Neuron (in vitro differentiated cells): Measurements from ENCODE around the gene REXO1.
"Not testable (repeated sequence)": the region's sequence is repeated elsewhere in the genome, so short reads cannot be mapped to it uniquely, and the experiment has no call there.

Experiments
- H2AFZ ChIP-seq: one replicate; pipeline ENCODE4 v1.6.1; 2013; ENCODE audit warnings: low read depth, mild to moderate bottlenecking, inconsistent platforms, low read length, moderate library complexity
- H3K27me3 ChIP-seq: one replicate; pipeline ENCODE4 v1.6.1; 2013; ENCODE audit warnings: low read length; ENCODE audit not compliant: insufficient read depth
- H3K36me3 ChIP-seq: one replicate; pipeline ENCODE4 v1.6.1; 2013; ENCODE audit warnings: low read length; ENCODE audit not compliant: insufficient read depth
- H3K4me1 ChIP-seq: one replicate; pipeline ENCODE4 v1.6.1; 2013; ENCODE audit warnings: low read length; ENCODE audit not compliant: insufficient read depth
- H3K4me3 ChIP-seq: 2 replicates; pipeline ENCODE4 v1.5.1; 2013; ENCODE audit warnings: mild to moderate bottlenecking, low read length, moderate library complexity
- H3K9me3 ChIP-seq: one replicate; pipeline ENCODE4 v1.6.1; 2013; ENCODE audit warnings: low read length

REXO1 gene, protein sequence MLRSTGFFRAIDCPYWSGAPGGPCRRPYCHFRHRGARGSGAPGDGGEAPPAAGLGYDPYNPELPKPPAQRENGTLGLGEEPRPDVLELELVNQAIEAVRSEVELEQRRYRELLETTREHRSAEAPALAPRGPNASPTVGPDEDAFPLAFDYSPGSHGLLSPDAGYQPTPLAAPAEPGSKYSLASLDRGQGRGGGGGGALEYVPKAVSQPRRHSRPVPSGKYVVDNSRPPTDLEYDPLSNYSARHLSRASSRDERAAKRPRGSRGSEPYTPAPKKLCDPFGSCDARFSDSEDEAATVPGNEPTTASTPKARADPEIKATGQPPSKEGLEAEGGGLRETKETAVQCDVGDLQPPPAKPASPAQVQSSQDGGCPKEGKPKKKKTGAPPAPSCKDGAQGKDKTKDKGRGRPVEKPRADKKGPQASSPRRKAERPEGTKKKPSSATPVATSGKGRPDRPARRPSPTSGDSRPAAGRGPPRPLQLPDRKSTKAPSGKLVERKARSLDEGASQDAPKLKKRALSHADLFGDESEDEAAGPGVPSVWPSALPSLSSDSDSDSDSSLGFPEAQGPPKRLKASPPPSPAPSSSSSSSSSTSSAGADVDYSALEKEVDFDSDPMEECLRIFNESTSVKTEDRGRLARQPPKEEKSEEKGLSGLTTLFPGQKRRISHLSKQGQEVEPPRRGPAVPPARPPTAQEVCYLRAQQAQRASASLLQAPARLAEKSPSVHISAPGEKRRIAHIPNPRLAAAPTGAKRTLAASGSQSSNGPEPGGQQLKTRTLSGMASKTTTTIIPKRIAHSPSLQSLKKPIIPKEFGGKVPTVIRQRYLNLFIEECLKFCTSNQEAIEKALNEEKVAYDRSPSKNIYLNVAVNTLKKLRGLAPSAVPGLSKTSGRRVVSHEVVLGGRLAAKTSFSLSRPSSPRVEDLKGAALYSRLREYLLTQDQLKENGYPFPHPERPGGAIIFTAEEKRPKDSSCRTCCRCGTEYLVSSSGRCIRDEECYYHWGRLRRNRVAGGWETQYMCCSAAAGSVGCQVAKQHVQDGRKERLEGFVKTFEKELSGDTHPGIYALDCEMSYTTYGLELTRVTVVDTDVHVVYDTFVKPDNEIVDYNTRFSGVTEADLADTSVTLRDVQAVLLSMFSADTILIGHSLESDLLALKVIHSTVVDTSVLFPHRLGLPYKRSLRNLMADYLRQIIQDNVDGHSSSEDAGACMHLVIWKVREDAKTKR

DNA sequence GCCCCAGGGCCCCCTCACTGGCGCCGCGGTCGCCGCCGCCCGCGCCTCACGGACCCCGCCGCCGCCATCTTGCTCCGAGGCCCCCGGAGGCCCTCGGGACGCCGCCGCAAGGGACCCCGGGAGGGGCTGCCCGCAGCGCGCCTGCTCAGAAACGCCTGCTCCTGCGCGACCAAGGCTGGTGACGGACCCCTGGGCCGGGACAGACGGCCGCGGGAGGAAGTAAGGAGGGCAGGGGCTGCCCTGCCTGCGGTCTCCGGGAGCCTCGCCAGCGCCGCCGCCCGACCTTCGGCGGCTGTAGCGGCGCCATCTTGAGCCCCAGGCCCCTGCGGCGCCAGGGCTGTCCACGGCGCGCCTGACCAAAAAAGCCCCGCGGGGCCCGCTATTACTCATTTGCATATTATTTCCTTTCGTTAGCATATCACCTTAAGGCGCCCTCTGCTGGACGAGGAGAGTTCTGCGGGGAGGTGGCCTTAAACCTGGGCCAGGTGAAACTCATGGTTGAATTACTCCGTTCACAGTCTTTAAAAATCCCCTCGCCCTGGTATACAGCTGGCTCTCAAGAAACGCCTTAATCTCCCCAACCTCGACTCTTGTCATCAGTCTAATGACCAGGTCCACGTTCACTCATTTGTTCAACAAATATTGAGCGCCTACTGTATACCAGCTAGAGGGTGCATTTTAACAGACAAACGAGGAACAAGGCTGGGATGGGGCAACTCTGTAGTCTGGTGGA is at the start of gene REXO1:
Gene REXO1, minus strand, starts transcription at position 85 of the 733 bp plus-strand sequence. CDS start 125 bp downstream, outside the sequence.
- Histone ChIP-seq H3K9me3 (no peaks in the 10 kb centered on the region), H3K36me3 (peaks cover 3% of the 10 kb centered on the region), H3K4me3 (peak within 1 kb of the TSS; percentile 83), H3K4me1 (peaks cover 20% of the 10 kb centered on the region), H3K27me3 (no peaks in the 10 kb centered on the region), H2AFZ (peak within 1 kb of the TSS; percentile 29)

DNA sequence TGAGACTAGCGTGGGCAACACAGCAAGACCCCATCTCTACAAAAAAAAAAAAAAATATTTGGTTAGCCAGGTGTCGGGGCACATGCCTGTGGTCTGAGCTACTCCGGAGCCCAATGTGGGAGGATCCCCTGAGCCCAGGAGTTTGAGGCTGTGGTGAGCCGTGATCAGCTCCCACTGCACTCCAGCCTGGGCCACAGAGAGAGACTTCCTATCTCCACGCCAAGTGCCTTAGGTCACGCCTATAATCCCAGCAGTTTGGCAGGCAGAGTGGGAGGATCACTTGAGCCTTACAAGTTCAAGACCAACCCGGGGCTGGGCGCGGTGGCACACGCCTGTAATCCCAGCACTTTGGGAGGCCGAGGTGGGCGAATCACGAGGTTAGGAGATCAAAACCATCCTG is 48.2 kb upstream of the REXO1 start:
- Histone ChIP-seq H2AFZ (no peak overlapping the region), H3K36me3 (no peaks in the 10 kb centered on the region), H3K4me3 (no peak overlapping the region), H3K9me3 (peaks cover 2% of the 10 kb centered on the region), H3K4me1 (no peaks in the 10 kb centered on the region), H3K27me3 (no peaks in the 10 kb centered on the region)

DNA sequence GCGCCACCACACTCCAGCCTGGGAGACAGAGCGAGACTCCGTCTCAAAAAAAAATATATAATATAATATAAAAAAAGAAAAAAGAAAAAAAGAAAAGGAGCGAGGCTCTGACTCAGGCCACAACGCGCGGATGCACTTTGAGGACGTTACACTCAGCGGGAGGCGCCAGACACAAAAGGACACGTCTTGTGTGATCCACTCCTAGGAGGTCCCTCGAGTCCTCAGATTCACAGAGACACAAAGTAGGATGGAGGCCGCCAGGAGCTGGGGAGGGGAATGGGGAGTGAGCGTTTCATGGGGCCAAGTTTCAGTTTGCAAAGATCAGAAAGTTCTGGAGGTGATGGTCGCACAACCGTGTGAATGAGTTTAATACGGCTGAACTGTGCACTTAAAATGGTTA is 45.5 kb upstream of the REXO1 start:
- H3K4me3 ChIP-seq = no peak overlapping the region
- H2AFZ ChIP-seq = no peak overlapping the region
- no peaks in the 10 kb centered on the region for H3K4me1 ChIP-seq
- no peaks in the 10 kb centered on the region for H3K27me3 ChIP-seq
- no peaks in the 10 kb centered on the region for H3K36me3 ChIP-seq
- peaks cover 2% of the 10 kb centered on the region for H3K9me3 ChIP-seq

DNA sequence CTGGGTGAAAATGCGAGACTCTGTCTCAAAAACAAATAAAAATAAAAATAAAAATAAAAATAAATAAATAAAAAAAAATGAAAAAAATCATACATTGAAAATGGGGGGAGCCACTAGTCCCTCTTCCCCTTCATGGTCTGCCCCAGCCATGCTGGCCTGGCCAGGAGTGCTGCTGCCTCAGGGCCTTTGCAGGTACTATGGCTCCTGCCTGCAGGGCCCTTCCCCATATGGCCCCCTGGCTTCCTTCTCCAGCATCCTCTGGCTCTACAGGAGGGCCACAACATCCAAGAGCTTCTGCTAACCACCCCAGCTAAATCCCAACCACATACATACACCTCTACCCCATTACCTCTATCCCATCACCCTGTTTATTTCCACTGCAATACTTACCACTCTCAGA is 41.6 kb upstream of the REXO1 start:
- no peaks in the 10 kb centered on the region for H3K36me3 ChIP-seq
- no peaks in the 10 kb centered on the region for H3K27me3 ChIP-seq
- H3K4me3 ChIP-seq = no peak overlapping the region
- H3K9me3 ChIP-seq = peaks cover 2% of the 10 kb centered on the region
- no peak overlapping the region for H2AFZ ChIP-seq
- H3K4me1 ChIP-seq = peaks cover 4% of the 10 kb centered on the region

DNA sequence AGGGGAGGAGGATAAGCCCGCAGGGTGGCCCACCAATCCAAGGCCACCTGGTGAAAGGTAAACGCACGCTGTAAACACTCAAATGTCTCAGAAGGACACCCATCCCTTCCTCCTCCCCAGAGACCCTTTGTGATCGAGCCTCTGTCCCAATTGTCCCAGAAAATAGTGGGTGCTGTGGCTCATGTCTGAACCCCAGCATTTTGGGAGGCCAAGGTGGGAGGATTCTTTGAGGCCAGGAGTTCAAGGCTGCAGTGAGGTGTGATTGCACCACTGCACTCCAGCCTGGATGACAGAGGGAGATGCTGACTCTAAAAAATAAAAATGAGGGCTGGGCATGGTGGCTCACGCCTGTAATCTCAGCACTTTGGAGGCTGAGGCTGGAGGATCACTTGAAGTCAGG is 40.1 kb upstream of the REXO1 start:
- Histone ChIP-seq H3K4me3 (no peak overlapping the region), H3K36me3 (no peaks in the 10 kb centered on the region), H2AFZ (no peak overlapping the region), H3K9me3 (peaks cover 2% of the 10 kb centered on the region), H3K27me3 (no peaks in the 10 kb centered on the region), H3K4me1 (peaks cover 18% of the 10 kb centered on the region)

DNA sequence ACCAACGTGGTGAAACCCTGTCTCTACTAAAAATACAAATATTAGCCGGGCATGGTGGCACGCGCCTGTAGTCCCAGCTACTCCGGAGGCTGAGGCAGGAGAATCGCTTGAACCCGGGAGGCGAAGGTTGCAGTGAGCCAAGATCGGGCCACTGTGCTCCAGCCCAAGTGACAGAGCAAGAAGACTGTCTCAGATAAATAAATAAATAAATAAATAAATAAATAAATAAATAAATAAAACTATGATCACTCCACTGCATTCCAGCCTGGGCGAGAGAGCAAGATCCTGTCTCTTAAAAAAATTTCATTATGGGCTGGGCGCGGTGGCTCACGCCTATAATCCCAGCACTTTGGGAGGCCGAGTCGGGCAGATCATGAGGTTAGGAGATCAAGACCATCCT is 38.1 kb upstream of the REXO1 start:
- H3K4me1 ChIP-seq = peaks cover 34% of the 10 kb centered on the region
- not testable (repeated sequence) for H3K36me3 ChIP-seq, H3K4me3 ChIP-seq, H3K9me3 ChIP-seq, H2AFZ ChIP-seq, H3K27me3 ChIP-seq

DNA sequence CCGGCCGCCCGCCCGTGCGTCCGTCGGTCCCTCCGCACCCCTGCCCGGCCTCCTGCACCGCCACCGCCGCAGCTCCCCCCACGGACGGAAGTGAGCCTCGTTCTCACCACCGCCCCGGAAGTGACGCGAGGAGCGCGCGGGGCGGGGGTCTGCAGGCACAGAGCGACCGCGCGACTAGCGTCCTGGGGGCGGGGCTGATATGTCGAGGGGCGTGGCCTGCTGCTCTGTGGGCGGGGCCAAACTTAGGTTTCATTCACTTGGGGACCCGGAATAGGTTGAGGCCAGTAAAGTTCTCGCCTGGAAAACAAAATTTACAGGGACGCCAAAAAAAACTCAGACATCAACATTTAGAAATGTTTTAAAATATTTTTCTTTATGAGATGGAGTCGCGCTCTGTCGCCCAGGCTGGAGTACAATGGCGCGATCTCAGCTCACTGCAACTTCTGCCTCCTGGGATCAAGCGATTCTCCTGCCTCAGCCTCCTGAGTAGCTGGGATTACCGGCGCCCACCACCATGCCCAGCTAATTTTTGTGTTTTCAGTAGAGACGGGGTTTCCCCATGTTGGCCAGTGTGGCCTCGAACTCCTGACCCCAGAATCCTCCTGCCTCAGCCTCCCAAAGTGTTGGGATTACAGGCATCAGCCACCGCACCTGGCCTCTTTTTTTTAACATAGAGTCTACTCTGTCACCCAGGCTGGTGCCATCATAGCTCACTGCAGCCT is 37.3 kb upstream of the REXO1 start, which contains the start of gene ABHD17A:
Gene ABHD17A, minus strand, starts transcription at position 99 of the 722 bp plus-strand sequence. CDS start 3,930 bp downstream, outside the sequence.
- not testable (repeated sequence) for H3K27me3 ChIP-seq, H3K9me3 ChIP-seq, H3K36me3 ChIP-seq, H2AFZ ChIP-seq
- Histone ChIP-seq H3K4me3 (peak within 1 kb of the TSS; percentile 97), H3K4me1 (peaks cover 34% of the 10 kb centered on the region)

DNA sequence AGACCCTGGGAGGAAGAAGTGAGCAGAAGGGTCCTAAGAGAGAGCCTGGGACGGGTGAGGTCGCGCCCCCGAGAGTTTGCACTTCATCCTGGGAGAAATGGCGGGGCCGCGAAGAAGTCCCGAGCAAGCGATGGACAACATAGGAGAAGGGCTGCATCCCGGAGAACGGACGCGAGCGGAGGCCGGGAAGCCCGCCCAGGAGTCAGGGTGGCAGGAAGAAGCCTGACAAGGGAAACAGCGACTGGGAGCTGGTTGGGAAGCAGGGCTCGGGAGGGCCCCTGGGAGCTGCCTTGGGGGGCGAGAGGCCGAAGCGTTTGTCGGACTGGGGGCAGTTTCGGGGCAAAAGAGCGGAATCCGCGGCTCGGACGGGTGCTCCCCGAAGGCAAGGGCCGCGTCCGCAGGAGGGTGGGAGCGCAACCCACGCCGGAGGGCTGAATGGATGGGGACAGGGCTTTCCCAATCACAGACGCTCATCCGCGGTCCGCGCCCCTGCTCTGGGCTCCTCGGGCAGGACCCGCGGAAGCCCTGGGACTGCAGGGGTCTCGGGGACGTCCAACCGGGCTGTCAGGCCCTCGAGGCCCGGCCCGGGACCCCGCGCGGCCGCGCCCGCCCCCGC is 36.5 kb upstream of the REXO1 start:
- Histone ChIP-seq H3K4me3 (peak overlapping the region; percentile 97), H3K4me1 (peaks cover 34% of the 10 kb centered on the region), H3K9me3 (no peaks in the 10 kb centered on the region), H3K36me3 (peaks cover 7% of the 10 kb centered on the region), H2AFZ (no peak overlapping the region), H3K27me3 (no peaks in the 10 kb centered on the region)

DNA sequence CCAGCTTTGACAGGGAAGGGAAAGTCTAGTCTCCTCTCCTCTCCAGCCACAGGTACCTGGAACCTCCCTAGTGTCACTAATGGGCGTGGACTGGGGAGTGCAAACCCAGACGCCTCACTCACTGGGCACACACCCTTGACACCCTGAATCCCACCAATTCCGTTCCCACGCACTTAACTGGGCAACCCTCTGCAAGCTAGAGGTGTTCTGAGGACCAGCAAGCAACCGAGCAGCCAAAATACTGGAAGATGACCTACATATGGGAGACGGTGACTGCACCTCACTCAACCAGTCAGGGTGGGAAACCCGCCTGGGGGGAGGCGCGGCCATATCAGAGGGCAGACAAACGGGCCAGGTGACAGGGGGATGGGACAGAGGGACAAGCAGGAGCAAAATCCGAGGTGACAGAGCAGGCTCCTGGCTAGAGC is 36.0 kb upstream of the REXO1 start:
- Histone ChIP-seq H3K4me3 (peak overlapping the region; percentile 97), H3K27me3 (no peaks in the 10 kb centered on the region), H3K9me3 (no peaks in the 10 kb centered on the region), H2AFZ (no peak overlapping the region), H3K4me1 (peaks cover 34% of the 10 kb centered on the region), H3K36me3 (peaks cover 7% of the 10 kb centered on the region)

DNA sequence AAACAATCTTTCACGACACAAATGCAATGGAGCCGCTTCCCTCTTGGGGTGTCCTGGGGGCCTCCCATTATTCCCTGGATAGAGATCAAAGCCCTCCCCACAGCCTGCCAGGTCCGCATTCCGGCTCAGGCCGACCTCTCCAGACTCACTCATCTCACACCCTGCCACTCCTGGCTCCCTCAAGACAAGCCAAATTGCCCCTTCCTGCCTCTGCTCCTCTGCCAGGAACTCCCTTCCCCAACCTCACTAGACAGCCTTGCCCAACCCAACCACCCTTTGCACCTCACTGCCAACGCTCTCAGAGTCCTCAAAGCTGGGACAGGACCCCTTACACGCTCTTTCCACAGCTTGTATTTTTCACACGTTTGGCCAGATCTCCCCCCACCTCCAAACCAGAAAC is 35.5 kb upstream of the REXO1 start:
- no peaks in the 10 kb centered on the region for H3K27me3 ChIP-seq
- H2AFZ ChIP-seq = no peak overlapping the region
- peaks cover 7% of the 10 kb centered on the region for H3K36me3 ChIP-seq
- peaks cover 34% of the 10 kb centered on the region for H3K4me1 ChIP-seq
- H3K4me3 ChIP-seq = peak overlapping the region; percentile 97
- no peaks in the 10 kb centered on the region for H3K9me3 ChIP-seq

DNA sequence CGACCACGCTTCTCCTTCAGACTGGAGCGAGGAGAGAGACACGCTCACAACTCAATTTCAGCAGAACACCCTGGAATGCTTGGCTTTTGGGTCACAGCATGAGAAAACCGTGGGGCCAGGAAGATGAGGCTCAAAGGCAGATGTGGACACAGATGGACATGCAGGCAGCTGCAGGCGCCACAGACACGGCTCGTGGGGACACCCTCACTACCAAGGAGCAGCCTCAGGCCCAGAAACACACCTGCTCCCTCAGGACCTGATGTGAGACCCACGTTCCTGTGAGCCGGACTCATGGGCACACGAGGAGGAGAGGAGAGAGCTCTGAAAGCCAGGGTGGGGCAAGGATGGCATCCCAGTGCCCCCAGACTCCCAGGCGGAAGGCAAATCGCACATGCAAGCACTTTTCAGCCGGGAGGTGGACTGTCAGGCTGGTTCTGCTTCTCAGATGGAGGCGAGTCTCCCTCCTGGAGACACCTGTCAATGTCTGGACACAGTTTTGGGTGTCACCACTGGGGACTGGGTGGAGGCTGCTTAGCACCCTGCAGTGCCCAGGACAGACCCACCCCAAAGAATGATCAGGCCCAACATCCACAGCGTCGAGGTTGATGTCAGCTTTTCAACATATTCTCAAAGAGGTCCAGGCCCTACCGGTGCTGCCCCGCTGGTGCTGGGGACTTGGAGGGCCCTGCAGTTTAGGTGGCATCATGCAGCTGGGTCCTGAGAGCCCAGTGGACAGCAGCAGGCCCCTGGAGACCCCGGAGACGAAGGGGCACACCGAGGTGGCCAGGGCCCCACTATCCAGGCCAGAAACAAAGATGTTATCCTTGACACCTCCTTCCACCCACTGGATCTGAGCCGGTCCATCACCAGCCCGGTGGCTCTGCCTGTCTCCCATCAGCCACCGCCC is 34.8 kb upstream of the REXO1 start:
- H3K4me3 ChIP-seq = peak overlapping the region; percentile 97
- no peaks in the 10 kb centered on the region for H3K9me3 ChIP-seq
- H3K27me3 ChIP-seq = no peaks in the 10 kb centered on the region
- H3K36me3 ChIP-seq = peaks cover 7% of the 10 kb centered on the region
- no peak overlapping the region for H2AFZ ChIP-seq
- peaks cover 34% of the 10 kb centered on the region for H3K4me1 ChIP-seq
